Ovary (tissue), 9 donors: ENCODE measurements around the gene PRDM1. TPM values are rescaled to one million over a fixed set of nuclear protein-coding genes. Genes with fewer than 3 reads are reported as not detected.

Experiments used
- DNase-seq, 5 donors: peaks; one replicate each; pipeline ENCODE4 v3.0.0-alpha.2; 2019 to 2020
- H3K27ac ChIP-seq, 2 donors: fragments of 200-600 bp; one replicate each; pipeline versions ENCODE4 v1.5.1 to v1.8.0; 2019 to 2022
- H3K27me3 ChIP-seq: fragments of 200-600 bp; one replicate; pipeline ENCODE4 v1.8.0; 2022
- H3K36me3 ChIP-seq: fragments of 200-600 bp; sonication (generic); one replicate; pipeline ENCODE4 v1.5.1; 2019
- H3K4me1 ChIP-seq: one replicate; pipeline ENCODE4 v1.8.1; 2013; ENCODE audit warnings: mild to moderate bottlenecking, moderate library complexity; ENCODE audit not compliant: insufficient read depth
- H3K4me3 ChIP-seq: fragments of 200-600 bp; sonication (generic); one replicate; pipeline ENCODE4 v1.5.1; 2017
- H3K9me3 ChIP-seq, 2 donors: fragments of 200-600 bp in 1 of 2; sonication (generic) in 1 of 2; one replicate each; pipeline versions ENCODE4 v1.5.1 to v1.8.1; 2013 to 2019; ENCODE audit warnings: mild to moderate bottlenecking in 1 of 2, moderate library complexity in 1 of 2
- CTCF ChIP-seq, 3 donors: fragments of 450-650 bp in 2 of 3; fragments of 200-600 bp in 1 of 3; IDR thresholded peaks; one replicate each; pipeline versions ENCODE4 v1.5.1 to v1.8.0; 2016 to 2022; ENCODE audit warnings: antibody characterized with exemption in 3 of 3, mild to moderate bottlenecking in 1 of 3
- EP300 ChIP-seq: sonication (generic); formaldehyde crosslinking; IDR thresholded peaks from one replicate; pipeline ENCODE4 v1.6.1; 2017; ENCODE audit warnings: antibody characterized with exemption
- POLR2A ChIP-seq: fragments of 450-650 bp; IDR thresholded peaks from one replicate; pipeline ENCODE4 v1.6.1; 2017; ENCODE audit warnings: antibody characterized with exemption, mild to moderate bottlenecking, moderate library complexity
- WGBS, 3 donors: extraction: QIAGEN DNeasy Blood & Tissue Kit in 1 of 3; methylation state at CpG; one replicate each; pipeline versions ENCODE4 v1.1.5 to v1.1.7; 2013 to 2017; 5-methylcytosine and 5-hydroxymethylcytosine counted together
- intact Hi-C, 4 donors: fragments of 100-400 bp; cut with DNase I; formaldehyde crosslinking; loops; one replicate each; pipeline versions ENCODE4 v1.11.0 to v1.15.1; 2022 to 2023
- polyA plus RNA-seq, 2 donors: library from polyadenylated mRNA; stranded (reverse); fragments of 200-250 nt in 1 of 2; fragments of 350-450 nt in 1 of 2; fragmentation: Illumina TruSeq in 1 of 2; extraction: RNeasy Lipid Tissue Mini Kit (QIAGEN cat#74804) in 1 of 2; gene quantifications; one replicate each; pipeline ENCODE4 v1.2.3, GENCODE V29; 2013 to 2014
- total RNA-seq, 7 donors: library from RNA; depleted of rRNA in 2 of 7; stranded (reverse); fragments of >200 nt in 2 of 7; fragmentation: NEBNext Ultra II Directional in 3 of 7; extraction: Animal tissue kit (Norgen Biotek cat#: 25700) in 3 of 7; gene quantifications; one replicate each; pipeline versions ENCODE4 v1.1.0 to v1.2.4, GENCODE V29; 2016 to 2023
- donor health status: DM: no; HTN: no; CAD: no; lungs with moderate emphysema.
- donor health status: DM: no; HTN: no; CAD: no.
- donor health status: Bipolar disorder and iron deficiency.
- donor health status: DM: yes; HTN: yes; CAD: no.
- donor health status: DM: no; HTN: no; CAD: no.
- donor health status: DM: yes; HTN: yes; CAD: no.

The PRDM1 gene
- total and polyA plus RNA-seq, 9 donors = 2.7 to 10.6 (median 4.4) TPM

GRCh38 chr6:106105493-106105892, 19.4 kb downstream of the PRDM1 start:
- intact Hi-C loops = no loop called here
- no peak for DNase-seq
- no peaks in the 10 kb centered on the region for H3K27me3 ChIP-seq
- H3K4me3 ChIP-seq = no peak overlapping the region
- no peaks in the 10 kb centered on the region for H3K9me3 ChIP-seq
- no peaks in the 10 kb centered on the region for H3K4me1 ChIP-seq
- WGBS, 3 donors = 95 to 98% (median 95%) methylated on average over 22 of the region's 22 CpGs
- H3K36me3 ChIP-seq = no peaks in the 10 kb centered on the region
- TF ChIP-seq EP300 (no peak), POLR2A (no peak), CTCF (IDR thresholded peaks at IDR 0.05) (no peak)
- no peak overlapping the region for H3K27ac ChIP-seq

- H3K9me3 ChIP-seq = no peaks in the 10 kb centered on the region
- no peaks in the 10 kb centered on the region for H3K36me3 ChIP-seq
- no peak for TF ChIP-seq EP300
- no peak for TF ChIP-seq CTCF (IDR thresholded peaks at IDR 0.05)
- no peak for TF ChIP-seq POLR2A
- intact Hi-C loops = no loop called here
- no peaks in the 10 kb centered on the region for H3K4me1 ChIP-seq
- WGBS, 3 donors = 94 to 96% (median 94%) methylated on average over 12 of the region's 12 CpGs
- no peak overlapping the region for H3K27ac ChIP-seq
- H3K27me3 ChIP-seq = no peaks in the 10 kb centered on the region
- DNase-seq = no peak
- H3K4me3 ChIP-seq = no peak overlapping the region
Observed at GRCh38 chr6:106106276-106107042, 20.3 kb downstream of the PRDM1 start.

GRCh38 chr6:106107043-106107613, 21.0 kb downstream of the PRDM1 start:
- DNase-seq = no peak
- H3K4me1 ChIP-seq = no peaks in the 10 kb centered on the region
- no peaks in the 10 kb centered on the region for H3K27me3 ChIP-seq
- H3K36me3 ChIP-seq = no peaks in the 10 kb centered on the region
- TF ChIP-seq POLR2A (no peak), CTCF (IDR thresholded peaks at IDR 0.05) (no peak), EP300 (no peak)
- WGBS, 3 donors = 88 to 95% (median 93%) methylated on average over 14 of the region's 14 CpGs
- intact Hi-C loops = no loop called here
- H3K4me3 ChIP-seq = no peak overlapping the region
- H3K9me3 ChIP-seq = no peaks in the 10 kb centered on the region
- no peak overlapping the region for H3K27ac ChIP-seq

GRCh38 chr6:106108129-106108528, 22.0 kb downstream of the PRDM1 start:
- no peak for TF ChIP-seq CTCF (IDR thresholded peaks at IDR 0.05)
- no peak for TF ChIP-seq POLR2A
- TF ChIP-seq EP300 = no peak
- no peaks in the 10 kb centered on the region for H3K36me3 ChIP-seq
- no peak overlapping the region for H3K27ac ChIP-seq
- H3K27me3 ChIP-seq = no peaks in the 10 kb centered on the region
- DNase-seq = no peak
- H3K9me3 ChIP-seq = no peaks in the 10 kb centered on the region
- WGBS, 3 donors = 91 to 97% (median 95%) methylated on average over 6 of the region's 6 CpGs
- H3K4me1 ChIP-seq = no peaks in the 10 kb centered on the region
- intact Hi-C loops = no loop called here
- H3K4me3 ChIP-seq = no peak overlapping the region
